Karpas-422 (cell line): ENCODE data around the gene TFPI2. TPM values are rescaled to one million over a fixed set of nuclear protein-coding genes. Genes with fewer than 3 reads are reported as not detected.

Source experiments
- DNase-seq: peaks from one replicate; pipeline ENCODE4 v3.0.0-alpha.2; 2015
- H2AFZ ChIP-seq: fragments of 200-600 bp; sonication (generic); 2 replicates; pipeline ENCODE4 v1.6.1; 2014; ENCODE audit warnings: antibody characterized with exemption, low read length, mixed read lengths
- H3K27ac ChIP-seq: fragments of 200-600 bp; sonication (generic); 2 replicates; pipeline ENCODE4 v1.5.1; 2014; ENCODE audit warnings: mild to moderate bottlenecking, low read length, moderate library complexity
- H3K27me3 ChIP-seq: fragments of 200-600 bp; sonication (generic); 2 replicates; pipeline ENCODE4 v1.6.1; 2014; ENCODE audit warnings: low read length, mixed read lengths
- H3K36me3 ChIP-seq: fragments of 200-600 bp; sonication (generic); 2 replicates; pipeline ENCODE4 v1.6.1; 2014; ENCODE audit warnings: low read length, mixed read lengths; ENCODE audit not compliant: insufficient read depth
- H3K4me1 ChIP-seq: fragments of 200-600 bp; sonication (generic); 2 replicates; pipeline ENCODE4 v1.6.1; 2014; ENCODE audit warnings: mild to moderate bottlenecking, low read length, mixed read lengths
- H3K4me2 ChIP-seq: fragments of 200-600 bp; sonication (generic); 2 replicates; pipeline ENCODE4 v1.6.1; 2014; ENCODE audit warnings: low read length, low read depth, mild to moderate bottlenecking; ENCODE audit not compliant: poor library complexity, severe bottlenecking
- H3K4me3 ChIP-seq: fragments of 200-600 bp; sonication (generic); 2 replicates; pipeline ENCODE4 v1.5.1; 2014; ENCODE audit warnings: mild to moderate bottlenecking, antibody characterized with exemption, low read length, mixed read lengths
- H3K79me2 ChIP-seq: fragments of 200-600 bp; sonication (generic); 2 replicates; pipeline ENCODE4 v1.6.1; 2014; ENCODE audit warnings: mild to moderate bottlenecking, low read length, mixed read lengths
- H3K9ac ChIP-seq: fragments of 200-600 bp; sonication (generic); 2 replicates; pipeline ENCODE4 v1.6.0; 2014; ENCODE audit warnings: low read length
- H3K9me2 ChIP-seq: fragments of 200-600 bp; sonication (generic), shearing (Covaris generic); replicated peaks from 2 replicates; pipeline ENCODE4 v1.6.0; 2014; ENCODE audit warnings: mild to moderate bottlenecking, low read length, moderate library complexity; ENCODE audit not compliant: insufficient read depth
- H3K9me3 ChIP-seq: fragments of 300-700, 200-600 bp; sonication (generic); 2 replicates; pipeline ENCODE4 v1.6.1; 2014; ENCODE audit warnings: low read length, mixed read lengths
- H4K20me1 ChIP-seq: fragments of 200-600 bp; sonication (generic); 2 replicates; pipeline ENCODE4 v1.6.1; 2014; ENCODE audit warnings: mild to moderate bottlenecking, antibody characterized with exemption, low read length, low read depth; ENCODE audit not compliant: insufficient read depth
- small RNA-seq: library from RNA; depleted of rRNA; stranded (forward); fragments of <200 nt; gene quantifications from one replicate; pipeline ENCODE3, GENCODE V24; 2014
- total RNA-seq: library from RNA; depleted of rRNA; stranded (reverse); fragments of >200 nt; shearing (Covaris generic); gene quantifications from 2 replicates; pipeline ENCODE4 v1.2.3, GENCODE V29; 2014; ENCODE audit warnings: low replicate concordance; rRNA removed

The TFPI2 gene
- total RNA-seq, 1 experiment from 2014 or later: not detected

GRCh38 chr7:93835702-93836101, 54.9 kb downstream of the TFPI2 start:
- Histone ChIP-seq H3K36me3 (no peaks in the 10 kb centered on the region), H3K27ac (no peak overlapping the region), H3K9me2 (no peaks in the 10 kb centered on the region), H3K79me2 (no peaks in the 10 kb centered on the region), H2AFZ (no peak overlapping the region), H3K4me2 (no peak overlapping the region), H3K4me3 (no peak overlapping the region), H3K27me3 (no peaks in the 10 kb centered on the region), H4K20me1 (no peaks in the 10 kb centered on the region), H3K4me1 (no peaks in the 10 kb centered on the region), H3K9ac (no peak overlapping the region), H3K9me3 (no peaks in the 10 kb centered on the region)
- DNase-seq: no peak

Small RNAs within 50 kb of the gene (small RNA-seq; reads per million reads assigned to genes)
- gene AC002076.2: not detected

Other genes with a start within 250 kb of the TFPI2 start
- not detected in 2 replicates for gene GNGT1, start 15.8 kb upstream of the TFPI2 start, total RNA-seq
- not detected in 2 replicates for gene GNG11, start 31.0 kb upstream of the TFPI2 start, total RNA-seq
- gene BET1, start 113.6 kb upstream of the TFPI2 start, total RNA-seq: 16.8 and 28.0 TPM in 2 replicates